ENCODE results near the gene LRGUK. TPM values are rescaled to one million over a fixed set of nuclear protein-coding genes. Genes with fewer than 3 reads are reported as not detected.

Gene LRGUK
- total and polyA plus RNA-seq, 12 donors: 0.14 to 1.9 (median 0.53) TPM

DNA sequence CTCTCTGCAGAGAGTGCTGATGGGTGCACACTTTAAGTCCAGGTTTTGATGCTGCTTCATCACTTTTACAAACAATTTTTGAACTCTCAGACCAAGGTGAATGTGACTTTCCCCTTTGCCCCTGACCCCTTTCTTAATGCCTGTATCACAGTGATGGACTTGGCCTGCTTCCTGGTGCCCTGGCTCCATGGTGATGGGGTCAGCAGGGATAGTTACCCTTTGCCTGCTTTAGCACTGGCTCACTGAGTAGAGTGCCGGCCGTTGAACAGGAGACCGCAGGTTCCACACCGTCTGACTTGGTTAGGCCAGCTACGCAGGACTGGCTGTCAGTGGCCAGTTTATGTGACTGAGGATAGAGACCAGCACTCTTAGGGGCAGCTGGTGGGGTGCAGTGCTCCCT is 40.1 kb downstream of the LRGUK start:
- intact Hi-C loops (cut with DNase I): no loop called here
- Histone ChIP-seq H3K36me3 (replicated peaks in 1 of 2) (no peaks in the 10 kb centered on the region), H3K9me3 (replicated peaks in 1 of 3) (no peaks in the 10 kb centered on the region), H3K4me3 (no peak overlapping the region), H3K27ac (no peak overlapping the region), H3K27me3 (no peaks in the 10 kb centered on the region), H3K4me1 (replicated peaks in 1 of 2) (no peaks in the 10 kb centered on the region)
- 91 to 100% (median 94%) methylated on average over 4 to 5 of the region's 5 CpGs for WGBS, 4 donors
- DNase-seq: no peak
- TF ChIP-seq CTCF (IDR thresholded peaks at IDR 0.05): no peak
- no peak for TF ChIP-seq POLR2A (IDR thresholded peaks at IDR 0.05)

DNA sequence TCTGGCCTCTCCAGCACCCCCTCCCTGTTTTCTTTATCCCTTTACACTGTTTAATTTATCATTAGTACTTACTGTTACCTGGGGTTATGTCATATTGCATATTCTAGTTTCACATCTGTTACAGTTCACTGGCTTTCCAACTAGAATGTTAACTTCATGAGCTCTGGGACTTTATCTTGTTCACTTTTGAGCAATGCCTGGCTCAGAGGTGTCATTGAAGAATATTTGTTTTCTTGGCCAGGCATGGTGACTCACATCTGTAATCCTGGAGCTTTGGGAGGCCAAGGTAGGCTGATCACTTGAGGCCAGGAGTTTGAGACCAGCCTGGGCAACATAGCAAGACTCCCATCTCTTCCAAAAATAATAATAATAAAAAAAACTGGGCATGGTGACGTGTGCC is 40.7 kb downstream of the LRGUK start:
- TF ChIP-seq CTCF (IDR thresholded peaks at IDR 0.05) (no peak), POLR2A (IDR thresholded peaks at IDR 0.05) (no peak)
- no peaks in the 10 kb centered on the region for H3K9me3 ChIP-seq (replicated peaks in 1 of 3)
- 75 to 100% (median 85%) methylated on average over 1 of the region's 1 CpG for WGBS, 4 donors
- no peak overlapping the region for H3K27ac ChIP-seq
- H3K4me3 ChIP-seq: no peak overlapping the region
- no peaks in the 10 kb centered on the region for H3K36me3 ChIP-seq (replicated peaks in 1 of 2)
- no peaks in the 10 kb centered on the region for H3K27me3 ChIP-seq
- no peak for DNase-seq
- intact Hi-C loops (cut with DNase I): no loop called here
- H3K4me1 ChIP-seq (replicated peaks in 1 of 2): no peaks in the 10 kb centered on the region

- Histone ChIP-seq H3K27me3 (no peaks in the 10 kb centered on the region), H3K9me3 (replicated peaks in 1 of 3) (no peaks in the 10 kb centered on the region), H3K4me3 (no peak overlapping the region), H3K36me3 (replicated peaks in 1 of 2) (no peaks in the 10 kb centered on the region), H3K4me1 (replicated peaks in 1 of 2) (peaks cover 0 to 13% of the 10 kb centered on the region in 2 donors), H3K27ac (peak overlapping the region in 1 of 5 donors; percentile 32)
- DNase-seq: peak in 6 of 7 donors; percentile 22 to 65 (median 47)
- intact Hi-C loops (cut with DNase I): no loop called here
- WGBS, 4 donors: 28 to 46% (median 36%) methylated on average over 2 of the region's 2 CpGs
- TF ChIP-seq POLR2A (IDR thresholded peaks at IDR 0.05) (no peak), CTCF (IDR thresholded peaks at IDR 0.05) (no peak)
These were observed 47.7 kb downstream of the LRGUK start for GRCh38 chr7:134174795-134175261.

GRCh38 chr7:134175334-134176036 is 48.3 kb downstream of the LRGUK start:
- intact Hi-C loops (cut with DNase I): no loop called here
- Histone ChIP-seq H3K27ac (no peak overlapping the region), H3K4me1 (replicated peaks in 1 of 2) (peaks cover 0 to 13% of the 10 kb centered on the region in 2 donors), H3K4me3 (no peak overlapping the region), H3K27me3 (no peaks in the 10 kb centered on the region), H3K36me3 (replicated peaks in 1 of 2) (no peaks in the 10 kb centered on the region), H3K9me3 (replicated peaks in 1 of 3) (no peaks in the 10 kb centered on the region)
- WGBS, 4 donors: 86 to 90% (median 87%) methylated on average over 6 of the region's 6 CpGs
- no peak for DNase-seq
- TF ChIP-seq CTCF (IDR thresholded peaks at IDR 0.05): no peak
- TF ChIP-seq POLR2A (IDR thresholded peaks at IDR 0.05): no peak
